ENCODE data around the gene NEAT1. TPM values are rescaled to one million over a fixed set of nuclear protein-coding genes. Genes with fewer than 3 reads are reported as not detected.

The NEAT1 gene
- total and polyA plus RNA-seq, 2 of the 8 experiments (the other 6 are each of a cell fraction or from before 2014, with no cell fraction given): 2.4 to 10.7 TPM

DNA sequence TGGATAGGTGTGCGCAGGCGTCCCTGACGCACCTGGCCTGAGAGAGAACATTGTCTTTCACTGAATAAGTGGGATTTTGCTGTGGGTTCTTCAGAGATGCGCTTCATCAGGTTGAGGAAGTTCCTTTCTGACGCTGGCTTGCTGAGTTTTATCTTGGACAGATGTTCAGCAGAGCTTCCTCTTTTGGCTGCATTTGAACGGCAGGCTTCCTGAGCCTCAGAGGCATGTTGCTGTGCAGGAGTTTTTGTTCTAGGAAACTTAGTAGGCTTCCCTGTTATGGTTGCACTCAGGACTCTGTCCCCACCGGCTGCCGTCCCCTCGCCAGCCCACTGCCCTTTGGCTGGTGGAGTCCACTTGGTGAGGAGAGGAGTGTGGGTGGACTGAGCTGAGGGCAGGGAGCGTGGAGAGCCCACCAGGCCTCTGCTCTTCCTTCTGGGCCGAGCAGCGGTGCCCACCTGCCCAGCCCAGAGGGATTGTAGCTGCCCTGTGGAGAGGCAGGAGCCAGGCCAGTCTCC is 18.9 kb upstream of the NEAT1 start:
- Histone ChIP-seq H4K8ac (ENCODE audit: extremely low read depth, insufficient read depth, low read length) (no peak overlapping the region), H2AFZ (ENCODE audit: low read length) (no peak overlapping the region), H3K9ac (replicated peaks in 1 of 4; ENCODE audit: extremely low read depth in 1 of 4, low read depth in 3 of 4, low read length in 3 of 4) (no peak overlapping the region), H4K91ac (replicated peaks; ENCODE audit: insufficient read length, low read length) (no peak overlapping the region), H4K20me1 (replicated peaks in 1 of 2; ENCODE audit: control insufficient read depth in 1 of 2, insufficient read depth in 2 of 2, low read length in 2 of 2) (peaks cover 0 to 5% of the 10 kb centered on the region in 2 experiments), H3K4me1 (replicated peaks in 1 of 4; ENCODE audit: control insufficient read depth in 3 of 4, insufficient read depth in 4 of 4, low read length in 3 of 4) (no peaks in the 10 kb centered on the region; a peak in 1 of 7 replicates), H3K79me2 (ENCODE audit: control insufficient read depth in 1 of 2, insufficient read depth in 2 of 2, low read length in 2 of 2) (no peaks in the 10 kb centered on the region), H3K4ac (replicated peaks; ENCODE audit: insufficient read length, low read depth, low read length) (no peak overlapping the region), H3K56ac (replicated peaks; ENCODE audit: insufficient read length, low read depth, low read length) (no peak overlapping the region), H3K18ac (ENCODE audit: extremely low read depth, low read length) (no peak overlapping the region), H3K14ac (ENCODE audit: insufficient read length) (no peak overlapping the region), H3K4me2 (ENCODE audit: insufficient read depth in 1 of 2, low read depth in 2 of 2, low read length in 2 of 2) (no peak overlapping the region), H3K27ac (ENCODE audit: low read depth, low read length) (no peak overlapping the region), H3K79me1 (ENCODE audit: low read depth, low read length) (no peaks in the 10 kb centered on the region), H2BK20ac (ENCODE audit: low read length) (no peak overlapping the region), H3K9me3 (ENCODE audit: insufficient read depth in 2 of 2, low read depth in 1 of 2, low read length in 1 of 2) (no peaks in the 10 kb centered on the region), H3K36me3 (ENCODE audit: control insufficient read depth in 2 of 4, insufficient read depth in 4 of 4, low read length in 3 of 4) (peaks cover 0 to 6% (median 3%) of the 10 kb centered on the region in 4 experiments; a peak in 4 of 8 replicates), H2BK15ac (ENCODE audit: low read length) (no peak overlapping the region), H3K23me2 (ENCODE audit: low read depth, low read length) (no peaks in the 10 kb centered on the region), H2BK5ac (ENCODE audit: low read depth, low read length) (no peak overlapping the region), H3K23ac (ENCODE audit: insufficient read length) (no peak overlapping the region), H4K5ac (ENCODE audit: insufficient read length, low read depth, low read length) (no peak overlapping the region), H2BK12ac (ENCODE audit: low read depth, low read length) (no peak overlapping the region), H3K4me3 (ENCODE audit: extremely low read depth in 1 of 4, insufficient read depth in 2 of 4, low read depth in 3 of 4, low read length in 4 of 4) (no peak overlapping the region), H2AK5ac (ENCODE audit: low read depth, low read length) (no peak overlapping the region), H3K27me3 (replicated peaks in 1 of 4; ENCODE audit: control insufficient read depth in 3 of 4, extremely low read depth in 1 of 4, insufficient read depth in 3 of 4, low read length in 3 of 4) (no peaks in the 10 kb centered on the region), H2BK120ac (replicated peaks; ENCODE audit: low read depth, low read length) (no peak overlapping the region)
- POLR2A ChIA-PET (ENCODE audit: partially characterized antibody): interaction anchor here (0.5 to 5.4 kb wide), 5 partner anchors 12 to 631 kb away, joined by 3 to 23 read pairs (median 3); no protein-coding TSS in a partner anchor
- CTCF ChIA-PET (ENCODE audit: partially characterized antibody): interaction anchor here (0.7 to 7.8 kb wide), 7 partner anchors 10 to 190 kb away, joined by 3 to 69 read pairs (median 3); no protein-coding TSS in a partner anchor
- no peak for TF ChIP-seq RXRA (IDR thresholded peaks at IDR 0.05; ENCODE audit: insufficient read depth, low read depth, low read length)
- no peak for TF ChIP-seq TCF12 (IDR thresholded peaks at IDR 0.05; ENCODE audit: low read depth, low read length)
- no peak for TF ChIP-seq SP1 (IDR thresholded peaks at IDR 0.05; ENCODE audit: low read depth, low read length)
- no peak for TF ChIP-seq SUZ12 (IDR thresholded peaks at IDR 0.05; ENCODE audit: low read length)
- TF ChIP-seq JUND (IDR thresholded peaks at IDR 0.05; ENCODE audit: low read length): no peak
- TF ChIP-seq NRF1 (IDR thresholded peaks at IDR 0.05; ENCODE audit: low read depth, low read length): no peak
- no peak for TF ChIP-seq JUN (IDR thresholded peaks at IDR 0.05; ENCODE audit: low read depth, low read length)
- no peak for TF ChIP-seq NANOG (IDR thresholded peaks at IDR 0.05; ENCODE audit: insufficient read depth, low read depth, low read length, poor library complexity, severe bottlenecking)
- TF ChIP-seq CBX8 (IDR thresholded peaks at IDR 0.05; ENCODE audit: borderline replicate concordance, low read depth, low read length): no peak
- TF ChIP-seq SAP30 (IDR thresholded peaks at IDR 0.05; ENCODE audit: insufficient read depth, insufficient replicate concordance, low read length): no peak
- DNase-seq (ENCODE audit: low read depth in 1 of 2, low spot score in 2 of 2) (no peak), FAIRE-seq (no peak)
- WGBS, 2 experiments (ENCODE audit: extremely low coverage in 1 of 2, insufficient coverage in 1 of 2, insufficient read length in 1 of 2, insufficient replicate concordance in 2 of 2, low coverage in 1 of 2, low lambda C conversion rate in 2 of 2, missing lambda C conversion rate in 1 of 2): 92% methylated on average over 12 of the region's 12 CpGs; no CpG with 5 or more reads in 1 of the 2 experiments

All from H1 (cell line).